Endothelial cell of umbilical vein (primary cell): ENCODE measurements around the gene ABTB2. TPM values are rescaled to one million over a fixed set of nuclear protein-coding genes. Genes with fewer than 3 reads are reported as not detected.

Experiments
- BruUV-seq: library from RNA; stranded (reverse); fragments of 400-500 nt; replicated peaks from 2 replicates; lab custom pipeline; 2021; lab: Mats Ljungman, UMichigan
- CTCF ChIA-PET: fragments of 300-600, 350-600 bp; sonication (Branson Sonifier 250); formaldehyde crosslinking; loops from one replicate; lab custom pipeline; 2021; ENCODE audit warnings: antibody characterized with exemption, inconsistent platforms; lab: Charles Lee
- POLR2A ChIA-PET: fragments of 300-600, 350-600 bp; sonication (Branson Sonifier 250); formaldehyde crosslinking; loops from one replicate; lab custom pipeline; 2021; ENCODE audit warnings: antibody characterized with exemption, inconsistent platforms; lab: Charles Lee
- DNase-seq: peaks from one replicate; pipeline ENCODE4 v3.0.0-alpha.2; 2011; ENCODE audit warnings: low read depth, low spot score
- FAIRE-seq: peaks from 2 replicates; lab custom pipeline; 2011; peaks lifted over from hg19 to GRCh38; lab: Jason Lieb, UNC
- H2AFZ ChIP-seq: 2 replicates; pipeline ENCODE4 v1.6.0; 2012; ENCODE audit warnings: low read depth, low read length, control low read depth, inconsistent platforms
- H3K27ac ChIP-seq: 2 replicates; pipeline ENCODE4 v1.5.1; 2011; ENCODE audit warnings: low read depth, mild to moderate bottlenecking, control low read depth, low read length, moderate library complexity; ENCODE audit not compliant: insufficient read depth
- H3K27me3 ChIP-seq, 2 experiments: 2 replicates each; pipeline versions ENCODE4 v1.6.0 to v1.6.1; 2011; ENCODE audit warnings: low read length in 2 of 2, mixed read lengths in 1 of 2; ENCODE audit not compliant: control insufficient read depth in 2 of 2, insufficient read depth in 2 of 2
- H3K36me3 ChIP-seq, 2 experiments: 2 replicates in 1 of 2; 3 replicates in 1 of 2; pipeline ENCODE4 v1.5.1; 2011; ENCODE audit warnings: low read length in 2 of 2, mild to moderate bottlenecking in 1 of 2, moderate library complexity in 1 of 2; ENCODE audit not compliant: control insufficient read depth in 2 of 2, insufficient read depth in 2 of 2; ENCODE audit errors: extremely low read depth in 1 of 2
- H3K4me1 ChIP-seq: 3 replicates; pipeline ENCODE4 v1.5.1; 2011; ENCODE audit warnings: mild to moderate bottlenecking, low read length; ENCODE audit not compliant: control insufficient read depth, insufficient read depth; ENCODE audit errors: extremely low read depth
- H3K4me2 ChIP-seq: 2 replicates; pipeline ENCODE4 v1.6.1; 2011; ENCODE audit warnings: low read length, control low read depth, mixed read lengths; ENCODE audit not compliant: insufficient read depth
- H3K4me3 ChIP-seq, 3 experiments: fragments of 200-600 bp in 1 of 3; sonication (generic), shearing (Covaris generic) in 1 of 3; replicated peaks in 1 of 3; 2 replicates each; pipeline ENCODE4 v1.5.1; 2011 to 2016; ENCODE audit warnings: control low read depth in 3 of 3, low read length in 3 of 3, mild to moderate bottlenecking in 2 of 3, inconsistent platforms in 1 of 3, low read depth in 1 of 3, moderate library complexity in 1 of 3; ENCODE audit not compliant: insufficient read depth in 1 of 3
- H3K79me2 ChIP-seq: 2 replicates; pipeline ENCODE4 v1.6.0; 2012; ENCODE audit warnings: low read length, inconsistent platforms; ENCODE audit not compliant: control insufficient read depth, insufficient read depth
- H3K9ac ChIP-seq: replicated peaks from 2 replicates; pipeline ENCODE3; 2011; ENCODE audit warnings: low read length, control low read depth; ENCODE audit not compliant: insufficient read depth; ENCODE audit errors: extremely low read depth
- H3K9me1 ChIP-seq: replicated peaks from 3 replicates; pipeline ENCODE4 v1.6.0; 2011; ENCODE audit warnings: mild to moderate bottlenecking, low read length; ENCODE audit not compliant: control insufficient read depth, insufficient read depth; ENCODE audit errors: extremely low read depth
- H3K9me3 ChIP-seq: replicated peaks from 2 replicates; pipeline ENCODE4 v1.5.1; 2012; ENCODE audit warnings: low read length, inconsistent platforms; ENCODE audit not compliant: control insufficient read depth, insufficient read depth
- H4K20me1 ChIP-seq: replicated peaks from 2 replicates; pipeline ENCODE3; 2011; ENCODE audit warnings: mild to moderate bottlenecking, low read length; ENCODE audit not compliant: control insufficient read depth, insufficient read depth; ENCODE audit errors: extremely low read depth
- EZH2 ChIP-seq: IDR thresholded peaks from 2 replicates; pipeline ENCODE4 v1.6.1; 2012; ENCODE audit warnings: borderline replicate concordance, low read depth, mild to moderate bottlenecking, moderate library complexity, low read length, inconsistent platforms; ENCODE audit not compliant: severe bottlenecking
- GATA2 ChIP-seq: IDR thresholded peaks from 2 replicates; pipeline ENCODE4 v1.7.0; 2011; ENCODE audit warnings: low read depth, mild to moderate bottlenecking, moderate library complexity, mixed read lengths, low read length; ENCODE audit not compliant: insufficient read length, insufficient read depth
- JUN ChIP-seq: IDR thresholded peaks from 2 replicates; pipeline ENCODE4 v1.6.1; 2011; ENCODE audit warnings: borderline replicate concordance, low read depth; ENCODE audit not compliant: insufficient read length, insufficient read depth
- POLR2A ChIP-seq: IDR thresholded peaks from 2 replicates; pipeline ENCODE4 v1.6.1; 2012; ENCODE audit warnings: low read depth, mild to moderate bottlenecking, control low read depth, low read length
- POLR2AphosphoS5 ChIP-seq: IDR thresholded peaks from 2 replicates; pipeline ENCODE4 v1.6.1; 2012; ENCODE audit warnings: low read depth, mild to moderate bottlenecking, control low read depth, low read length, moderate library complexity; ENCODE audit not compliant: insufficient read depth
- dilution Hi-C: fragments of 300-500 bp; cut with MboI; formaldehyde crosslinking; loops from one replicate; pipeline ENCODE4 v1.15.0; 2019; ENCODE audit warnings: low sequenced_read_pairs; ENCODE audit not compliant: extremely low pct_ligation_motif_present
- intact Hi-C: fragments of 100-400 bp; cut with micrococcal nuclease; formaldehyde crosslinking; loops from one replicate; pipeline ENCODE4 v1.10.0; 2022
- polyA plus RNA-seq, 4 experiments: library from polyadenylated mRNA; depleted of rRNA in 3 of 4; stranded (reverse) in 3 of 4; unstranded in 1 of 4; fragments of >200 nt; gene quantifications; 2 replicates each; pipeline versions ENCODE4 v1.2.1 to v1.2.3, GENCODE V29; 2011 to 2012; ENCODE audit warnings: missing spikeins in 1 of 4
- total RNA-seq: library from RNA; stranded (reverse); gene quantifications from 2 replicates; pipeline ENCODE4 v1.2.3, GENCODE V29; 2021
- TF ChIP-seq, protein P1 (sequence below): IDR thresholded peaks from 2 replicates; pipeline ENCODE4 v1.6.1; 2011; ENCODE audit not compliant: insufficient read depth, insufficient read length
- TF ChIP-seq, protein P2 (sequence below), 2 donors: IDR thresholded peaks; 1 replicate in 1 of 2; 2 replicates in 1 of 2; pipeline ENCODE4 v1.5.1; 2011; ENCODE audit warnings: low read length in 2 of 2, mild to moderate bottlenecking in 2 of 2, moderate library complexity in 2 of 2, control low read depth in 1 of 2, inconsistent platforms in 1 of 2, low read depth in 1 of 2; ENCODE audit not compliant: insufficient read depth in 1 of 2; ENCODE audit errors: extremely low read depth in 1 of 2

ABTB2 gene
- total and polyA plus RNA-seq, 2 donors (not counting 3 experiments of a cell fraction or from before 2014, with no cell fraction given) = 0.11 to 0.14 TPM

DNA sequence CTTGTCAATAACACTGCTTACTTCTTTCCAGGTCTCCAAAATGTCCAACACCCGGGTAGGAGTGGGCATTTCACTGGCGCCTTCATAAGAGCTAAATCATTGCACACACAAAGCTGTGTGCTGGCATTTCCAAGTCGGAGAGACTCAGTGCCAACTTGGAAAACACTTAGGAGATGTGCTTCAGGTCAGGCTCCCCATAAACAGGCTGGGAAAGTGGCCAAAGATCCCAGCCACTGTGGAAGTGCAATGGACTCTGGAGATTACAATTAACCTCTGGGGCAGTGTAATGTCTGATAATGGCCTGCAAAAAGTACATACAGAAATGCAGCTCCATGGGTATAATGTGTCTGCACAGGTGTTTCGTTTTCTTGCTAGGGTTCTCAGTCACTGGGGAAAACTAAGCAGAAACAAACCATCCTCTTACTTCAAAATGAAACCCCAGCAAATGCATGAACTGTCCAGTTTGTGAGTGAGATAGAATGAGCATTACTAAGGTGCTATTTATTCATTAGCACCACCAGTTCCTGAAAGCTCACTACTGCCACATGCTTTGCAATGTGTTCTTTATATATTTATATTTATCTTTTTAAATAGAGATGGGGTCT is 79.0 kb downstream of the ABTB2 start:
- no peaks in the 10 kb centered on the region for H3K4me1 ChIP-seq
- no peak overlapping the region for H3K9ac ChIP-seq
- no peaks in the 10 kb centered on the region for H3K9me3 ChIP-seq
- no peaks in the 10 kb centered on the region for H3K9me1 ChIP-seq
- H3K27me3 ChIP-seq = peaks cover 0 to 1% of the 10 kb centered on the region in 2 experiments
- H3K79me2 ChIP-seq = no peaks in the 10 kb centered on the region
- no peaks in the 10 kb centered on the region for H3K36me3 ChIP-seq
- H3K4me3 ChIP-seq = no peak overlapping the region
- intact Hi-C loops (no loop called here), dilution Hi-C loops (no loop called here)
- no peak overlapping the region for H3K27ac ChIP-seq
- TF ChIP-seq, protein P1, sequence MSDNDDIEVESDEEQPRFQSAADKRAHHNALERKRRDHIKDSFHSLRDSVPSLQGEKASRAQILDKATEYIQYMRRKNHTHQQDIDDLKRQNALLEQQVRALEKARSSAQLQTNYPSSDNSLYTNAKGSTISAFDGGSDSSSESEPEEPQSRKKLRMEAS = no peak
- TF ChIP-seq, protein P2, sequence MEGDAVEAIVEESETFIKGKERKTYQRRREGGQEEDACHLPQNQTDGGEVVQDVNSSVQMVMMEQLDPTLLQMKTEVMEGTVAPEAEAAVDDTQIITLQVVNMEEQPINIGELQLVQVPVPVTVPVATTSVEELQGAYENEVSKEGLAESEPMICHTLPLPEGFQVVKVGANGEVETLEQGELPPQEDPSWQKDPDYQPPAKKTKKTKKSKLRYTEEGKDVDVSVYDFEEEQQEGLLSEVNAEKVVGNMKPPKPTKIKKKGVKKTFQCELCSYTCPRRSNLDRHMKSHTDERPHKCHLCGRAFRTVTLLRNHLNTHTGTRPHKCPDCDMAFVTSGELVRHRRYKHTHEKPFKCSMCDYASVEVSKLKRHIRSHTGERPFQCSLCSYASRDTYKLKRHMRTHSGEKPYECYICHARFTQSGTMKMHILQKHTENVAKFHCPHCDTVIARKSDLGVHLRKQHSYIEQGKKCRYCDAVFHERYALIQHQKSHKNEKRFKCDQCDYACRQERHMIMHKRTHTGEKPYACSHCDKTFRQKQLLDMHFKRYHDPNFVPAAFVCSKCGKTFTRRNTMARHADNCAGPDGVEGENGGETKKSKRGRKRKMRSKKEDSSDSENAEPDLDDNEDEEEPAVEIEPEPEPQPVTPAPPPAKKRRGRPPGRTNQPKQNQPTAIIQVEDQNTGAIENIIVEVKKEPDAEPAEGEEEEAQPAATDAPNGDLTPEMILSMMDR (IDR thresholded peaks at IDR 0.05; ENCODE audit: extremely low read depth in 1 of 2, insufficient read depth in 1 of 2, low read depth in 1 of 2, low read length in 2 of 2) = no peak
- no peak for TF ChIP-seq JUN
- no peak for TF ChIP-seq POLR2A
- TF ChIP-seq GATA2 = no peak
- no peak for TF ChIP-seq POLR2AphosphoS5
- no peak for TF ChIP-seq EZH2
- FAIRE-seq (no peak), DNase-seq (no peak)
- ChIA-PET CTCF (no interaction called here), POLR2A (no interaction called here)
- no peak overlapping the region for H3K4me2 ChIP-seq
- H2AFZ ChIP-seq = no peak overlapping the region
- no TSS peak for BruUV-seq
- no peaks in the 10 kb centered on the region for H4K20me1 ChIP-seq
